IPS DF 4.7 (cell line): ENCODE results near the gene OPRM1.

Experiments used
- DNase-seq: peaks from one replicate; pipeline ENCODE4 v3.0.0-alpha.2; 2013; ENCODE audit warnings: low spot score; ENCODE audit errors: extremely low read depth

Gene OPRM1

GRCh38 chr6:154080461-154081189 lies 41.6 kb downstream of the OPRM1 start:
- no peak for DNase-seq

GRCh38 chr6:154086510-154086909 lies 47.5 kb downstream of the OPRM1 start:
- no peak for DNase-seq

- DNase-seq: no peak
Observed at GRCh38 chr6:154092326-154092962, 53.4 kb downstream of the OPRM1 start.

- DNase-seq: no peak
Observed at GRCh38 chr6:154093231-154094044, 54.4 kb downstream of the OPRM1 start.

- DNase-seq: no peak
Observed at GRCh38 chr6:154095571-154095970, 56.5 kb downstream of the OPRM1 start.

GRCh38 chr6:154096316-154096715 lies 57.3 kb downstream of the OPRM1 start:
- no peak for DNase-seq

GRCh38 chr6:154096834-154097233 lies 57.8 kb downstream of the OPRM1 start:
- no peak for DNase-seq

- no peak for DNase-seq
Observed at GRCh38 chr6:154099211-154099610, 60.2 kb downstream of the OPRM1 start.

- DNase-seq: no peak
Observed at GRCh38 chr6:154106251-154106650, 67.2 kb downstream of the OPRM1 start.

- no peak for DNase-seq
Observed at GRCh38 chr6:154111025-154111424, 72.0 kb downstream of the OPRM1 start.

GRCh38 chr6:154112181-154112809 lies 73.3 kb downstream of the OPRM1 start:
- no peak for DNase-seq

GRCh38 chr6:154113392-154113791 lies 74.4 kb downstream of the OPRM1 start:
- DNase-seq: no peak

- DNase-seq: no peak
Observed at GRCh38 chr6:154117485-154117884, 78.4 kb downstream of the OPRM1 start.

- DNase-seq: no peak
Observed at GRCh38 chr6:154122195-154122925, 83.3 kb downstream of the OPRM1 start.

GRCh38 chr6:154123155-154123956 lies 84.3 kb downstream of the OPRM1 start:
- no peak for DNase-seq

- DNase-seq: no peak
Observed at GRCh38 chr6:154125421-154125820, 86.4 kb downstream of the OPRM1 start.

GRCh38 chr6:154127657-154128056 lies 88.6 kb downstream of the OPRM1 start:
- DNase-seq: peak; percentile 14

GRCh38 chr6:154134471-154135147 lies 95.6 kb downstream of the OPRM1 start:
- no peak for DNase-seq

- DNase-seq: no peak
Observed at GRCh38 chr6:154138793-154139192, 99.8 kb downstream of the OPRM1 start.

GRCh38 chr6:154139892-154140291 lies 100.9 kb downstream of the OPRM1 start:
- no peak for DNase-seq
